GM21786 (cell line): Measurements from ENCODE around the gene HDAC9.

Experiments used
- ATAC-seq: cut with Tn5 transposase; IDR thresholded peaks from one replicate; pipeline ENCODE4 v1.9.1; 2021; ENCODE audit not compliant: unreplicated experiment

The HDAC9 gene

DNA sequence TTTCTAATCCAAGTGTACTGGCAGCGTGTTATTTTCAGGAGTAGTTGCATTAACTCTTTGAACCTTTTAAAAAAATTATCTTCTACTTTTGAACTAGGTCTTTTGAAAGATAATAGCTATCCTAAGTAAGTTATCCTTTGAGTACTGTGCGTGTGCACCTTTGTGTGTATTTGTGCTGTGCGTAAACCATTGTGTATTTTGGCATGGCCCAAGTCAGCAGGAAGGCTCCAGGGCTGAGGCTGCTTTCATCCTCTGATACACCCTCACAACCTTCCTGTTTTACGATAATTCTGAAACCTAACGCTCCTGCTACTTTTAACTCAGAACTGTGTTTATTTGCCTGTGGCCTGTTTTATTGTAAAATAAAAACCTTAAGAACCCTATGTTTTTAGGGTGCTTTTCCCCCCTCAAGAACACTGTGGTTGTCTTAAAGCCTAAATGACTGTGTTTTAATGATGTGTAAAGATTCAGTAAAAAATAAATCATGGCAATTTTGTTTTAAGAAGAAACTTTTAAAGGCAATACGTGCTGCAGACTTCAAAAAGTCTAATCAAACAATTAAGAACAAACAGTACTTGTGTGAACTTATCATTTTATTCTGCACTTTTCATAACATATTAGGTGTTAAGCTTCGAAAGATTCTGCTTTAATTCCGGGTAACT lies 57.5 kb downstream of the HDAC9 start:
- no peak for ATAC-seq

DNA sequence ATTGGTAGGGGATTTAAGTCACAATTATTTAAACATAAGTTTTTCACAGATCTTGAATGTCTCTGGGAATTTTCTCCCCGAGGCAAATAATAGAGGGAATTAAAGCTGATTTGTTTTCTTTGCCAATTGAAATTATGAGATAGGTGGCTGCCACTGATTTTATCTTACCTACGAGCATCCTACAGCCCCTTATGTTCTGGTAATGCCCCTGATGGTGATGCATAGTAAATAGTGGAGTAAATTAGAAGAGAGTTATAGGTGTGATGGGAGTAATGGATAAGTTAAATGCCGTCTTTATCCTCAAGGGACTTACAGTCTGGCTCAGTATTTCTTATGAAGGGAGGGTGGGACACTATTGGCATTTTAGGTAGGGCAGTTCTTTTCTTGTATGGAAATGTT lies 58.1 kb downstream of the HDAC9 start:
- ATAC-seq, result no peak

DNA sequence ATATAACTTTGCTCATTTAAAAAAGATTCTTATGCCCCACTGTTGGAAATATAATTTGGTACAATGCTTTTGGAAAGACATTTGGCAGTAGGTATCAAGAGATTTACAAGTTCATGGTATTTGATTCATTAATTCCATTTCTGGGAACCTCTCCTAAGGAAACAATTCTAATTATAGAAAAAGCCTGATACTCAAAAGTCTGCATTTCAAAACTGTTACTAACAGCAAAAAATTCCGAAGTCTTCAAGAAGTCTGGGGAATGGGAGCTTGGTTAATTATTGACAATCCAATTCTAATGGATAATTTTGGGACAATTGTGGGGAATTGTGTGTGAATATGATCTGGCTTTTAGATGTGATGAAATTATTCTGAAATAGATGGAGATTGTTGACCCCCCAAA lies 59.6 kb downstream of the HDAC9 start:
- no peak for ATAC-seq

DNA sequence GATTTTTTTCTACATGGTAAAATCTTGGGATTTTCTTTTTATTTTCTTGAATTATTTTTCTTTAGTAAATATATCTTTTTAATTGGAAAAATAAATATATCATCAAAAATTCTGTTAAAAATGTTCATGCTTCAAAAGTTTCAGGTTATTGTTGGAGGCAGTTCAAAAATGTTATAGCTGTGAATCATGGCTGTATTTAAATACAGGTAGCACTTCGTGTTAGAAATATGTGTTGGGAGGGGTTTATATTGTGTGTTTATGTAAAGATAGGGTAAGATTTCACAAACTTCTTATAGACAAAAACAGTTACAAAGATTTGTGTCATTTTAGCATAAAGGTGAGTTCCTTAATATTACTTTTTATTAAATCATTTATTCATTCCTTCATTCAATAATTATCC lies 60.4 kb downstream of the HDAC9 start:
- no peak for ATAC-seq

DNA sequence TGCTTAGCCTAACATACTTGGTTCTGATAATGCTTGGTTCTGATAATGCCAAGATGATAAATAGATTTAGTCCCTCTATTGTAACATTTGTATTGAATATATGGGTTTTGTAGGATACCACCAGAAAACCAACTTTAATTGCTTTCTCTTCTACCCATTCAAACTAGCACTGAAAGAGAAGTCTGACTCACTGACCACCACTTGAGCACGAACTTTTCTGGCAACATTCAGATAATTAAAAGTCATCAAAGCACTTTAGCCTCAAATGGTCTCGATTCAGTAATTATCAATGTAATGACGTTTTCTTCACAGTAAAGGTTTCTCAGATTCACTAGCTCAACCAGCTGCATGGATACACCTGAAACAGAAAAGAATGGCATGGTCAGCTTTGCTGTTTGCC lies 63.0 kb downstream of the HDAC9 start:
- no peak for ATAC-seq

DNA sequence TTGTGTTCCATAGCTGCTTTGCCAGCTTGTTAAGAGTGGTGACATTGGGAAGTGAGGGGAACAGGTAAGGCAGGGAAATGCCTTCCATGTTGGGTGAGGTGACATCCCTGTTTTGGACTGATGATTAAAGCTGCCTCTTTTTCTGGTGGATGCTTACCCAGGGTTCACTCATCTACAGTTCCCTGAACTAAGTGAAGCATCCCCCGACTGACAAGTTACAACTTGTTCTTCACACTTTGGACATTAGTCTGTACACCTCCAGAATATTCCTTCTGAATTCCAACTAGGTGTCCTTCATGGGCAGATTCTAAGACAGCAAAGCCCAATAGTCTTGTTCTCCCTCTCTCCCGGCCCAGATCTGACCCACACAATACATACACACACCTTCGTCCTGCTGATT lies 63.4 kb downstream of the HDAC9 start:
- no peak for ATAC-seq

DNA sequence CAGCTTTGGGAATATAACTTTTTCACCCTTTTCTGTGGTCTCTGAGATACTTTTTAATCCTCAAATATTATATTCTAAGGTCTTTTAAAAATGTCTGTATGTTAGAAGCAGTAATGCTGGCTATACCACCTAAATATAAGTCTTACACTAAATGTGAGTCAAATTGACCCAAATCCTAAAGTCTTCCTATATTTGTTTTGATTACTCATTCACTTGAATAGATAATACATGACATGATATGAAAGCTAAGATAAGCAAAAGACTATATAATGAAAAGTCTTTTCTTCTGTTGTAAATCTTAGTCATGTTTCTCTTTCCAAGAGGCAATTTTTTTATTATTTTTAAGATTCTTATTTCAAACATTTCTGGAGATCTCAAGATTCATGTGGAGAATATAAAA lies 64.2 kb downstream of the HDAC9 start:
- no peak for ATAC-seq

DNA sequence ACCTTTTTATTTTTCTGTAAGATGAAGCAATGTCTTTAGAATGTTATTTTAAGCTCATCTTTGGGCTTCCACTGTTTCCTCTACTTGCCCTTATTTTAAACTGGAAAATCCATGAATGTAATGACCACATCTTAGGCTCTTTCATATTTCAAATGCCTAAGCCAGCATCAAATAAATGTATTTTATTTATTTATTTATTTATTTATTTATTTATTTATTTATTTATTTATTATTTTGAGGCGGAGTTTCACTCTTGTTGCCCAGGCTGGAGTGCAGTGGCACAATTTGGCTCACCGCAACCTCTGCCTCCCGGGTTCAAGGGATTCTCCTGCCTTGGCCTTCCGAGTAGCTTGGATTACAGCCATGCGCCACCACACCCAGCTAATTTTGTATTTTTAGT lies 69.2 kb downstream of the HDAC9 start:
- no peak for ATAC-seq

DNA sequence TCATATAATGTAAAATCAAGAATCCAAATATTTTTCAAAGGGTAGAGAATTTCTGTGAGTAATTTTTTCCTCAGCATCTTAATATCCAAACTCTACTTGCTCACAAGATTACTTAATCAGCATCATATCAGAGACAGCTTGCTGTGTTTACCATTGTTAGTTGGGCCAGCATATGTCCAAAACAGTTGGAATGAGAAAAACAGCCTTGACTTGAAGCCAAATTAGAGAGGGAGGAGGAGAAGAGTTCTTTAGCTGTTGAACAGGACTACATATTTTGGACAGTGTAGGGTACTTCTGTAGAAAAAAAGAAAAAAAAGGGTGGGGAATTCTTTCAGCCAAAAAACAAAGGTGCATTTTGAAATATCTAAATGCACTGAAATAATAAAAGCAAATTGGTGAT lies 69.8 kb downstream of the HDAC9 start:
- no peak for ATAC-seq

DNA sequence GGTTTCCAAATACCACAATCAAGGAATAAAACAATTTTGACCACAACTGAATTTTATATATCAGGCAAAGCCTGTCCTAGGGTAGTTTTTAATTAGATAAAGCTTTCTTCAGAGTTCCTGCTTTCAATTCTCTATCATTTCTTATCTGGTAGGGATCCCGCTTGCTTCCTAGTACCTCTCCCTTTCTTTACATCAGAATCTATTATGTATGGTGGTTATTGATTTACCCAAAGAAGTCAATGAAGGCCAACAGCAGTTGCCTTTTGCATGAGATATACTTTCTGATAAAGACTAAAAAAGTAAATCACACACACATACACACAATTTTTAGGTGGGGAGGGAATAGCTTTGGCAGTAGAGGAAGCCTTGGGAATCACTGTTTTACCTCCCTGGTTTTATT lies 70.7 kb downstream of the HDAC9 start:
- ATAC-seq, result no peak

DNA sequence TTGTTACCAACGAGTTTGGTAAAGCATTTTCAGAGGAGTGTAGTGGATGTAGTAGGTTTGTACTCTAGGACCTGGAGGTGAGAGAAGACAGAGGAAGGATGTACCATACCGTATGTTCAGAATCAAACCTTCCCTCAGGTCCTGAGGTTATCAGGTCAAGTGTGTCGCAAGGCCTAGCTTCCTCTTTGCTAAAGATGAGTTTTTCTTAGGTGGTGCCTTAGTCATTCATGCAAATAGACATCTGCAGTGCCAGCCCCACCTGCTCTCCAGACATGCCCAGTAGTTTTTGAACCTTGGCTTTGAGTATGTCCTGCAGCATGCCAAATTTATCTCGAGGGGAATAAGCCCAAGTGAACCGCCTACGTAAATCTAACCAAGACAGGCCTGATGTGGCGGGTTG lies 71.3 kb downstream of the HDAC9 start:
- peak; percentile 97 for ATAC-seq

DNA sequence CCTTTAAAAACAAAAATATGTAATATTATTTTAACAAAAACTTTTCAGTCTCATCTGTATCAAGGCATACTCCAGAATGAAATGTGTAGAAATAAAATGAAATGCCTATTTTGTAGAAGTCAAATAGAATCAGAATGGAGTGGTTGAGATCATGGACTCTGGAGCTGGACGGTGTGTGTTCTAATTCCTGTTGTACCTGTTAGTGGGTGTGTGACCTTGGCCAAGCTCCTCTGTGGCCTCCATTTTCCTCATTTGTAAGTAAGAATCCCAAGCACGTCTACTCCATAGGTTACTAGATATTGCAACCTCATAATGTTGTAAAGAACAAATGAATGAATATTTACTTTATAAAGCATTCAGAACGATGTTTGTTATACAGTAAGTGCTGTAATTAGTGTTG lies 74.9 kb downstream of the HDAC9 start:
- no peak for ATAC-seq

DNA sequence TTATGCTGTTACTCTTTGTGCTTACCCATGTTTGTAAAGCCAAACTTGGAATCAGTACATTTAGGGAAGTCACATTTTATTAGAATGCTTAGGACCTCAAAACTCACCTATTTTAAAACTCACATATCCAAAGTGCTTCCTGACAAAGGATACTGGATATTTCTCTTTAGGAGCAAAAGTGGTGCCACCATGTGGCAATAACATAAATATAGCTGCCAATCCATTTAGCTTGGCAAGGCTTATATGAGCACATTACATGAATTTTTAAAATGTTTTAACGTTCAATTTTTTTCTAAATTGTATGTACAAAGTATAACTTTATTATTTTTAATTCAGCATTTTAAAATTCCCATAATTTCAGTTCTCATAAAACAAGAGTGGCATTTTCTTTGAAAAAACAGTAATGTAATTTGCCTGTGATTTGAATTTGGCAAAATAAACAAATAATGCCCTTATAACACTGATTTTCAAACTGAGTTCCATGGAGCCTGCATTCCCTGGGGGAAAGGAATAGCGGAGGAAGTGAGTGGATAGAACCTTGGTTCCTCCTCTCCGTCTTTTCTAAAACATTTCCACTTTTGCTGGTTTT lies 75.4 kb downstream of the HDAC9 start:
- no peak for ATAC-seq

DNA sequence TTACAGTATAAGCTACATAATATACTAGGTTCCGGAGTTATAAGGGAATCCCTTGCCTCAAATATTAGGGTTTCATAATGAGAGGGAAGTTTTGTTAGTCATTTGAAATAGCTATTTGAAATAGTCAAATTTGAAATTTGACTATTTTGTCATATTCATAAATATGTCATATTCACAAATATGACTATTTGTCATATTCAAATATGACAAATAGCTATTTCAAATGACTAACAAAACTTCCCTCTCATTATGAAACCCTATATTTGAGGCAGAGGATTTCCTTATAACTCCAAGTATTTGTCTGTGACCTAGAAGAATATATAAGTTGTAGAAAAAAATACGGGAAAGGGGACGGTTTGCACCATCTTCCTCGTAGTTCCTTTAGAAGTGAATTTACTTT lies 76.6 kb downstream of the HDAC9 start:
- ATAC-seq, result no peak

DNA sequence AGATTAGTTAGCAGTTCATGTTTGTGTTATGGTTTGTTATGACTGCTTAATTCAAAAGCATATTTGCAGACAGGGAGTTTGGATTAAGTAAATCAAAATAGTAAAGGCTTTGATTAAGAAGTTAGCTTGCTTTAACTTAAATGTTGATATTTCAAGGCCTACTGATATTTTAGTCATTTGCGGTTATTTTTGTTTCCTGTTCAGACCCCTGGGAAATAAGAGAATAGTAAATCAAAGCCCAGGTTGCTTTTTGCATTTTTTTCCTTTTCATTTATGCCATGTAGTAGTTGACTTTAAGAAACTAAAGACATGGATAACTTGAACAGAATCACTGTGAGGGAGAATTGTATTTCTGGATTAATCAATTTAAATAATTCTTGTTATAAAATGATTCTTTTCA lies 77.3 kb downstream of the HDAC9 start:
- ATAC-seq, result no peak

DNA sequence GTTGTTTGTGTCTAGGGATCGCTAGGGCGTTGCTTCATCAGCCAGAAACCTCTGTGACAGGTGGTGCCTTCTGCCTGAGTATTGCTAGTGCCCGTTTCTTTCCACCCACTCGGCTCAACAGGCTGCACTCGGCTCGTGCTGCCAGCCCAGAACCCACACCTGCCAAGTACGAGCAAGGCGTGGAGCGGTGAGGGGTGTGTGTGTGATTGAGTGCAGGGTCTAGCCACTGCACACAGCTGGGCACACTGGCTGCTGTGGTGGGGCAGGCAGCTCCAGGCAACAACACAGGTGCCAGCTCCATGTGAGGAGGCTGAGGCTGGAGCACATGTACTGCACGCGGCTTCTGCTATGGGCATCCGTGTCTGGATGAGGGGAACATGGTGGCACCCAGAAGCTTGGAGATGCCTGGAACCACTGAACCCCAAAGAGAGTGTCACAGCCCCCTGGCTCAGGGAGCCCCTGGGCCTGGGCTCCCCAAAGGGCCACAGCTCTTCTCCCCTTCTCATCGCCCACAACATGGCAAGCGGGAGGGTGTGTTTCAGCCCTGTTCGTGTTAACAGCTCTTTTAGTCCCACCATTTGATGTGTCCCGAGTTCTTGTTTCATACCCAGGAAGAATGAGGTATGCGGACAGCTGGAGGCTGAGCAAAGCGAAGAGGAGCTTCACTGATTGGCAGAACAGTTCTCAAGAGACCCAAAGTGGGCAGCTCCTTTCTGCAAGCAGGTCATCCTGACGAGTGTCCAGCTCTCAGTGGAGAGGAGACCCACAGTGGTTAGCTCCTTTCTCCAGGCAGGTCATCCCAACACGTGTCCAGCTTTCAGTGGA lies 78.1 kb downstream of the HDAC9 start:
- ATAC-seq, result peak; percentile 36

DNA sequence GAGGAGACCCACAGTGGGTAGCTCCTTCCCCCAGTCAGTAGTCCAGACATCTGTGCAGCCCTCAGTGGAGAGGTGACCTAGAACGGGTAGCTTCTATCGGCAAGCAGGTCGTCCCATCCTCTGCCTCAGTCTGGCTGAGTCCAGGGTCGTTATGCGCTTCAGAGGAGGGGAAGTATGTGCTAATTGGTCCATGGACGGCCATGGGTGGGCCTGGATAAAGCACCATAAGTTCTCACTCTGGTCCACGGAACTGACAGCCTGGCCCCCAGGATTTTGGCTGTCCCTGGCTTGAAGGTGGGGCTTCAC lies 78.6 kb downstream of the HDAC9 start:
- no peak for ATAC-seq

DNA sequence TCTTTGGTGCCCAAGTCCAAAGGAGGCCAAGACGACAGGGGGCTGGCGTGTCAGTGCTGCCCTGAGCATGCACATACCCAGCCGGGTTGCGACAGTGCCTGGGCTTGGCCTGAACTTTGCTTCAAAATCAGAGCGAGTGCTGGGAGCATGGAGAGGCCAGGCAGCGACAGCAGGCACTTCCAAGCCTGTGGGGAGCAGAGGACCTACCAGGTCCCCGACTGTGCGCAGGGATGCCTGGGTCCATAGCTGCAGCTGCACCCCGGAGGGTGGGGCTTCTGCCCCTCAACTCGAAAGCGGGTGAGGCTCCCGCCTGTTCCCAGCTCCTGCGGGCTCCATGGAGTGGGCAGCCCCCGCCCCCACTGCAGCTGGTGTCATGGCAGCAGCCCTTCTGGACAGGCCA lies 79.1 kb downstream of the HDAC9 start:
- ATAC-seq, result no peak

DNA sequence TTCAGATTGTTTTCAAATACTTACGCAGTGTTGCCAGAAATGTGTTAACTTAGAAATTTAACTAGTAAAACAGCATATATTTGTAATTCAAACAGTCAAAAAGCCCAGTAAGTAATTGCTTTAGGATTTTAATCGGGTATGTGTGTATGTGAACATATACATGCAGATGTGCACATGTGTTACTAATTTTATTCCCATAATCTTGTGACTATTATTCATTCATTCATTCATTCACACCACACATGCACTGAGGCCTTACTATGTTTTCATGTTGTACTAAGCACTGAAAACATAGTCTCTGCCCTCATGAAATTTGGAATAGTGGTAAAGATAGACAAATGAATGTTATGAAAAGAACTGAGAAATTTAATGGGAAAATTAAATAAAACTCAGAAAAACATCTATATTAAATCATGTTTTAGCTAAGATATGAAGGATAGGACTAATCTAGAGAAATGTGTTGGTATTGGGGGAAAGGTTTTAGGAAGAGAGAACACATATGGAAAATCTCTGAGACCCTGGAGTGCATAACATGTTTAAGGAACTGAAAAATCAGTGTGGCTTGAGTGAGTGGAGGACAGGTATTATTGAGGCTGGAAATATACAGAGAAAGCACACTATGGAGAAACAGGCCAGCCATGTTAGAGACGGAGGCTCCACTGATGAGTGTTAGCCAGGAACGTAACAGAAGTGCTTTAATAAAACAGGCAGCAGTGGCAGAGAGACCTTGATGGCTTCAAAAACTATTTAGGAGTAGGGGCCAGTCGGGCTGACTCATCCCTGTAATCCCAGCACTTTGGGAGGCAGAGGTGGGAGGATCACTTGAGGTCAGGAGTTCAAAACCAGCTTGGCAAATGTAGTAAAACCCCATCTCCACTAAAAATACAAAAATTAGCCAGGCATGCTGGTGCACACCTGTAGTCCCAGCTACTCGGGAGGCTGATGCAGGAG lies 80.3 kb downstream of the HDAC9 start:
- ATAC-seq, result no peak

DNA sequence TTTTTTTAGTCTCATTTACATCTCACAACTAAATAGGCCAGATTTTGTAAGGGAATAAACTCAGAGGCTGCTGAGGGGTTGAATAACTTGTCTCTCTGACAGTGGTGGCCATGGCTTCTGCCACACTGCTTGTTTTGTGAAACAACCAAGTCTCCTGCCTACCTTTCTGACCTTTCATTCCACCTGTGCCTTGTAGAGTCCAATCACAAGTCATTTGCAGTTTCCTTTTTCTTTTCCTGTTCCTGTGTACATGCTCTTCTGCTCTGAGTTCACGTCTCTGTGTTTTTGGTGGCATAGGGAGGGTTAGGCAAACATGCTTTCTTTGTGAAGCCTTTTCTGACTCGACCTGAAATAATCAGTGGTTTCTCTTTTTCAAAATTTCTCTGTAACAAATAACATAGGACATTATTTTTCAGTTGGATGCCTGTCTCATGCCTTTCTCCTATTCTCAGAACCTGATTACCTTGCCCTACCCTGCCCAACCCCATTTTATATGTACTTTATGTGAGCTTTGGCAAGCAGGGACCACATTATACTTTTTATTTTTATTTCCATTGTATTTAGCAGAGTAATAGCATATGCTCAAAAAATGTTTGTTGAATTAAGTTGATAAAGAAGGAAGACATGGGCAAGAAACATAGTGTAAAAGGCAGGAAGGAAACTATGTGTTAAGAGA lies 81.7 kb downstream of the HDAC9 start:
- peak; percentile 39 for ATAC-seq

DNA sequence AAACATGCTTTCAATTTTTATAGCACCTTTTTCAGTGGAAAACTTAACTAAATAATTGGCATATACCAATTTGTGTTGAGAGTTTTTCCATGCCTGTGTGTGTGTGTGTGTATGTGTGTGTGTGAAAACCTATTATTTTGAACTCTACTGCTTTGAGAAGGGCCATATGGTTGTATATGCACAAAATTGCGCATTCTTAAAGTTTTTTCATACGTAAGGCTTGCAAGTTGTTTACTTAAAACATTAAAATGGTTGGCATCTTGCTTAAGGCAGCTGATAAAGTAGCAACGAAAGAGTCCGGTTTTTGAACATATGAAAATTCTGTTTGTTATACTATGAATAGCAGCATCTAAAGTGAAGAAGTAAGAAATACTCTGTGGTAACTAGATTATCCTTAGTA lies 84.1 kb downstream of the HDAC9 start:
- no peak for ATAC-seq
